Activated T-cell treated with anti-CD3 and anti-CD28 coated beads for 24 hours (primary cell): ENCODE measurements around the gene ZMYND12.

ENCODE experiments used
- DNase-seq: peaks from one replicate; pipeline ENCODE4 v3.0.0-alpha.2; 2020; ENCODE audit warnings: low read depth

The ZMYND12 gene

DNA sequence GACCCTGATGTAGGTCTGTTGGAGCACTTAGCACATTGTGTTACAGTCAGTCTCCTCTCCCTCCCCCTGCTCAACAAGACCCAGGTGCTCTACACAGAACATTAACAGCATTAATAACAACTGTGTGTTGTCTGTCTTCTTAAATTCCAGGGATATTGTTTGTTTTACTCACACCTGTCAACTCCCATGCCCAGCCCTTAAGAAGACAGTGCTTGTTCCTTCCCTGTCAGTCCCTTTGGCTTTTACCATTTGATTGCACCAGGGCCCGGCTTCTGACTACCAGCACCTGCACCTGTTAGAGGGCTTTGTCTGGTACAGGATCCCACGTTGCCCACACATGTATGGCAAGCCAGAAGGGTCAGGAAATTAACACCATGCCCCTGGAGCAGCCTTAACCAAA lies 63.6 kb downstream of the ZMYND12 start:
- DNase-seq: no peak

DNA sequence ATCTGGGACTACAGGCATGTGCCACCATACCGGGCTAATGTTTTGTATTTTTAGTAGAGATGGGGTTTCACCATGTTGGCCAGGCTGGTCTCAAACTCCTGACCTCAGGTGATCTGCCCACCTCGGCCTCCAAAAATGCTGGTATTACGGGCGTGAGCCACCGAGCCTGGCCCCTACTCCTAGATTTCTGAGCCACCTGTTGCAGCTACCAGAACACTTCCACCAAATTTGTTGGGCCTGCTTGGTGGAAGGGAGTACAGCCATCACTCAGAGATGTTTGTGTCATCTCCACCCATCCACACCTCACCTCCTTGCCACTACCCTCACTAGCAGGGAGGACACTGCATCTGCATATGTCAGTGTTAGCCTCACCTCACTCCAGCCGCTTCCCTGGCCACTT lies 69.8 kb downstream of the ZMYND12 start:
- DNase-seq: no peak

DNA sequence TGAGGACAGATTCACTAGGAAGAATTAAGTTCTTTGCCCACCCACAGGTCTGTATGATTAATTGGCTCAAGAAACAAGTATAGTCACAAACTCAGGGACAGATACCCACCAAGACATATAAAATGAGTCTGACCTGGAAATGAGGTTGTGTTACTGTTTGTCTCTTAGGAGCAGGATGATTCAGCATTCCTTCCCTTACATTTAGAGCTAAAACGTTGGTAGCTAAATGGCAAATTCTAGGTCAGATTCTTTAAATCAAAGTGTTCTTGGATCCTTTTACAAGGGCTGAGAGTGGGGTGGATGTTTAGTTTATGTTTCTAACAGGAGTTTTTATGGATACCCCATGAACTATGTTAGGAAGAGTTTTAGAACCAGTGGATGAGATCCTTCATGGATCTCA lies 70.5 kb downstream of the ZMYND12 start:
- DNase-seq: no peak

DNA sequence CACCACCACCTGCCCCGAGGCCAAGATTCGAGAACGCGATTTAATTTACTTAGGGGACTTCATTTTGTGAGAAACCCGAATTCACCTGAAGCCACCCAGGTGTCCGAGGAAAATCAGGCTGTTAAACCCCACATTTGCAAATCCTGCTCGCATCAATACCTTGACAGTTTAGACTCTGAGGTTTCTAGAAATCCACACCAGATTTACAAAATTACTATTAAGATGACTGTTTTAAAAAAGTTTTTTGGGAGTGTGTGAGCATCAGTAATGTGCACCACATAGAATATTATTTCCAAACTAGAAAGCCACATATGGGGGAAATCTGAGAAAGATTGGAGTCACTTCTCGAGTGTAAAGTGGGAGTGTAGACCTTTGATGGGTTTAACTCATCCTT lies 74.5 kb downstream of the ZMYND12 start:
- no peak for DNase-seq

DNA sequence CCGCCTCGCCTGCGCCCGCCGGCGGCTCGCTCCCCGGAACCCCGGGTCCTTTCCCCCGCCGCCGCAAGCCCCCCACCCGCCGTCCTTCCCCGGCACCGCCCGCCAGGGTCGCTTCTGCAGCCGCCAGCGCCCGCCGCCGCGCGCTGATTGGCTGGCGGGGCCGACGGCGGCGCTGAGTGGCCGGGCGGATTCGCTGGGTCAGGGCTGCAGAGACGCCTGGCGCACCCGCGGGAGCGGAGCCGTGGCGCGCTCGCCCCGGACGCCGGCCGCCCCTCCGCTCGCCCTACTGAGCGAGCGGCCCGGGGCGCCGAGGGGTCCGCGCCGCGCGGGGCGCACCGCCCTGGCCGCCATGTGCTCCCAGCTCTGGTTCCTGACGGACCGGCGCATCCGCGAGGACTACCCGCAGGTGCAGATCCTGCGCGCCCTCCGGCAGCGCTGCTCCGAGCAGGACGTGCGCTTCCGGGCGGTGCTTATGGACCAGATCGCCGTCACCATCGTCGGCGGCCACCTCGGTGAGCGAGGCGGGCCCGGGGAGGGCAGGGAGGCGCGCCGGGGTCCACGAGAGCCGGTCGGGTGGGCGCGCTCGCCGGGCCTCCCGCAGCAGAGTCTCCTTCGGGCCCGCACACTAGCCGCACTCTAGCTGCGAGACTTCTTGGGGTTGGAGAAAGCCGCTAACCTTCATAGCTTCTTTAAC lies 75.1 kb downstream of the ZMYND12 start, which contains the start of gene RIMKLA:
Gene RIMKLA (plus strand): TSS at position 207 of the 694 bp plus-strand sequence. CDS start 143 bp downstream, at position 350.
- peak; percentile 30 for DNase-seq
